Mesendoderm (in vitro differentiated cells): ENCODE measurements around the gene HOXA9. TPM values are rescaled to one million over a fixed set of nuclear protein-coding genes. Genes with fewer than 3 reads are reported as not detected.

Source experiments
- DNase-seq: peaks from one replicate; pipeline ENCODE4 v3.0.0; 2013
- H2AK5ac ChIP-seq: 2 replicates; pipeline ENCODE4 v1.6.1; 2013; ENCODE audit warnings: low read length, inconsistent platforms
- H2BK120ac ChIP-seq: 2 replicates; pipeline ENCODE4 v1.6.1; 2013; ENCODE audit warnings: low read depth, mild to moderate bottlenecking, low read length, moderate library complexity, mixed read lengths
- H2BK15ac ChIP-seq: replicated peaks from 2 replicates; pipeline ENCODE4 v1.6.1; 2013; ENCODE audit warnings: low read depth, mild to moderate bottlenecking, moderate library complexity
- H2BK5ac ChIP-seq: 2 replicates; pipeline ENCODE4 v1.6.1; 2013; ENCODE audit warnings: low read length, inconsistent platforms
- H3K18ac ChIP-seq: 2 replicates; pipeline ENCODE4 v1.6.1; 2013; ENCODE audit warnings: mild to moderate bottlenecking, low read length, mixed read lengths
- H3K23ac ChIP-seq: one replicate; pipeline ENCODE4 v1.6.1; 2013; ENCODE audit warnings: low read length
- H3K27ac ChIP-seq: 2 replicates; pipeline ENCODE4 v1.5.1; 2013; ENCODE audit warnings: low read depth, mild to moderate bottlenecking, inconsistent platforms, low read length, moderate library complexity
- H3K27me3 ChIP-seq: 2 replicates; pipeline ENCODE4 v1.6.1; 2013; ENCODE audit warnings: low read length, control low read depth, mild to moderate bottlenecking, inconsistent platforms; ENCODE audit not compliant: insufficient read depth, poor library complexity
- H3K36me3 ChIP-seq: 2 replicates; pipeline ENCODE4 v1.6.1; 2013; ENCODE audit warnings: low read length, inconsistent platforms; ENCODE audit not compliant: control insufficient read depth, insufficient read depth
- H3K4ac ChIP-seq: one replicate; pipeline ENCODE4 v1.6.1; 2013; ENCODE audit warnings: low read depth, mild to moderate bottlenecking, low read length, moderate library complexity
- H3K4me1 ChIP-seq: 2 replicates; pipeline ENCODE4 v1.6.1; 2013; ENCODE audit warnings: low read depth, low read length, inconsistent platforms; ENCODE audit not compliant: control insufficient read depth
- H3K4me2 ChIP-seq: 2 replicates; pipeline ENCODE4 v1.6.1; 2013; ENCODE audit warnings: low read length
- H3K4me3 ChIP-seq: 2 replicates; pipeline ENCODE4 v1.5.1; 2013; ENCODE audit warnings: mild to moderate bottlenecking, low read length
- H3K56ac ChIP-seq: one replicate; pipeline ENCODE4 v1.6.1; 2013; ENCODE audit warnings: low read length
- H3K79me1 ChIP-seq: 2 replicates; pipeline ENCODE4 v1.6.1; 2013; ENCODE audit warnings: low read length, inconsistent platforms
- H3K79me2 ChIP-seq: 2 replicates; pipeline ENCODE4 v1.6.1; 2013; ENCODE audit warnings: mild to moderate bottlenecking, low read length; ENCODE audit not compliant: control insufficient read depth, insufficient read depth
- H3K9ac ChIP-seq: 2 replicates; pipeline ENCODE4 v1.6.1; 2013; ENCODE audit warnings: low read length, inconsistent platforms
- H4K5ac ChIP-seq: one replicate; pipeline ENCODE4 v1.6.1; 2013; ENCODE audit warnings: low read length
- H4K8ac ChIP-seq: one replicate; pipeline ENCODE4 v1.6.1; 2013; ENCODE audit warnings: low read depth, mild to moderate bottlenecking, control low read depth, low read length, moderate library complexity
- WGBS: extraction: QIAGEN DNeasy Blood & Tissue Kit; methylation state at CpG from one replicate; pipeline ENCODE4 v1.1.7; 2013; ENCODE audit warnings: low lambda C conversion rate, missing lambda C conversion rate; ENCODE audit not compliant: insufficient coverage; ENCODE audit errors: extremely low coverage; 5-methylcytosine and 5-hydroxymethylcytosine counted together
- polyA plus RNA-seq, 2 experiments: library from polyadenylated mRNA; stranded (reverse); fragments of 200-250 nt; gene quantifications; one replicate each; pipeline ENCODE4 v1.2.3, GENCODE V29; 2013

The HOXA9 gene
- not detected for polyA plus RNA-seq (2013, experiment 1 of 2)
- not detected for polyA plus RNA-seq (2013, experiment 2 of 2)

DNA sequence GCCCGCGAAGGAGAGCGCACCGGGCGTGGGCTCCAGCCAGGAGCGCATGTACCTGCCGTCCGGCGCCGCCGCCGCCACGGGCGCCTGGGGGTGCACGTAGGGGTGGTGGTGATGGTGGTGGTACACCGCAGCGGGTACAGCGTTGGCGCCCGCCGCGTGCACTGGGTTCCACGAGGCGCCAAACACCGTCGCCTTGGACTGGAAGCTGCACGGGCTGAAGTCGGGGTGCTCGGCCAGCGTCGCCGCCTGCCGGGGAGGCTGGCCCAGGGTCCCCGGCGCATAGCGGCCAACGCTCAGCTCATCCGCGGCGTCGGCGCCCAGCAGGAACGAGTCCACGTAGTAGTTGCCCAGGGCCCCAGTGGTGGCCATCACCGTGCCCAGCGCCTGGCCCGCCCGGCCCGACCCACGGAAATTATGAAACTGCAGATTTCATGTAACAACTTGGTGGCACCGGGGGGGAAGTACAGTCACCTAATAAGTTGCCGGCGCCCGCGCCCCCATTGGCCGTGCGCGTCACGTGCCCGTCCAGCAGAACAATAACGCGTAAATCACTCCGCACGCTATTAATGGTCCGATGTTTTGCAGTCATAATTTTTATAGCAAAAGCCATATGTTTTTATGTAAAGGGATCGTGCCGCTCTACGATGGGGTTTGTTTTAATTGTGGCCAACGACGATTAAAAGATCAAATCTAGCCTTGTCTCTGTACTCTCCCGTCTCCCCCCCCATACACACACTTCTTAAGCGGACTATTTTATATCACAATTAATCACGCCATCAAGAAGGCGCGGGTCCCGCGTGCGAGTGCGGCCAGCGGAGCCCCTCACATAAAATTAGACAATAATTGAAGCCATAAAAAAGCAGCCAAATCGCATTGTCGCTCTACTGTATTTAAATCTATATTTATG is at the start of gene HOXA9:
HOXA9 (minus strand) TSS at position 449 of the 907 bp plus-strand sequence; CDS start at position 369, 80 bp downstream.
- Histone ChIP-seq H3K4me1 (no peaks in the 10 kb centered on the region), H2BK15ac (no peak within 1 kb of the TSS), H3K9ac (no peak within 1 kb of the TSS), H2BK120ac (no peak within 1 kb of the TSS), H4K8ac (no peak within 1 kb of the TSS), H3K23ac (peak within 1 kb of the TSS; percentile 66), H2BK5ac (no peak within 1 kb of the TSS), H4K5ac (no peak within 1 kb of the TSS), H3K18ac (no peak within 1 kb of the TSS), H3K4me3 (no peak within 1 kb of the TSS), H3K27ac (no peak within 1 kb of the TSS), H3K56ac (no peak within 1 kb of the TSS), H3K79me2 (no peaks in the 10 kb centered on the region), H3K4ac (no peak within 1 kb of the TSS), H3K27me3 (peaks cover 87% of the 10 kb centered on the region), H3K36me3 (no peaks in the 10 kb centered on the region), H3K79me1 (no peaks in the 10 kb centered on the region), H2AK5ac (no peak within 1 kb of the TSS), H3K4me2 (peak within 1 kb of the TSS; percentile 11)
- no CpG with 5 or more reads among the region's 82 CpGs for WGBS
- DNase-seq: no peak

DNA sequence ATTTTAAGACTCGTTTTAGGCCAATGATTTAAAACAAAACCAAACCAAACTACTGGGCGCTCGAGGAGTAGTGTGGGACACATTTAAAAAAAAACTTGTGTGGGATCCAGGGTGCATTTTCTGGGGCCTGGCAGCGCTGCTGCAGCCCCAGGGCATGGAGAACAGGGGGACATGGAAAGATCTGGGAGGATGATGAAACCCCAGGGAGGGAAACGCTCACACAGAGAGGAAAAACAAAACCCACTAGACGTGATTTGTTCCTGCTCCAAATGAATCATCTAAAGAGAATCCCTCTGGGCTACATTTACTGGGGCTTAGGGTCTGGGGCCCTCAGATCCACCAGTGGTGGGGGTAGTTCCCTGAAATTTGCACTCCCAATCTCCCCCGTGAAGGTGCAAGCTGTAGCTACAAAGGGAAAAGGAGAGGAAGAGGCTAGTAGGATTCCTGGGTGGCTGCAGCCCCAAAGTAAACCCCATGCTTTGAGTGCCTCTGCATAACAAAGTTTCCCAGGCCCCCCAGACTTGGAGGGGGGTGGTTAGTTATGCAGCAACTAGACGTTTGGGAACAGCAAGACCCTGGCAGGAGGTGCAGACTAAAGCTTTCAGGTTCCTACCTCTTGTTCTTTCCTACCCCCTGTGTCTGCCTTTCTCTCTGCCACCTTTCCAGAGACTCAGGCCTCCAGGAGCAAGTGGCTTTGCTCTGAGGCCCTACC is 49.1 kb upstream of the HOXA9 start:
- Histone ChIP-seq H3K36me3 (no peaks in the 10 kb centered on the region), H4K5ac (no peak overlapping the region), H3K4me2 (no peak overlapping the region), H3K4ac (no peak overlapping the region), H3K4me1 (peaks cover 2% of the 10 kb centered on the region), H2BK5ac (no peak overlapping the region), H3K9ac (no peak overlapping the region), H3K79me1 (no peaks in the 10 kb centered on the region), H2AK5ac (no peak overlapping the region), H2BK15ac (no peak overlapping the region), H4K8ac (no peak overlapping the region), H3K56ac (peak overlapping the region; percentile 25), H3K4me3 (no peak overlapping the region), H2BK120ac (no peak overlapping the region), H3K79me2 (no peaks in the 10 kb centered on the region), H3K27ac (no peak overlapping the region), H3K27me3 (peaks cover 39% of the 10 kb centered on the region), H3K18ac (peak overlapping the region; percentile 31), H3K23ac (no peak overlapping the region)
- WGBS: no CpG with 5 or more reads among the region's 8 CpGs
- DNase-seq: no peak

DNA sequence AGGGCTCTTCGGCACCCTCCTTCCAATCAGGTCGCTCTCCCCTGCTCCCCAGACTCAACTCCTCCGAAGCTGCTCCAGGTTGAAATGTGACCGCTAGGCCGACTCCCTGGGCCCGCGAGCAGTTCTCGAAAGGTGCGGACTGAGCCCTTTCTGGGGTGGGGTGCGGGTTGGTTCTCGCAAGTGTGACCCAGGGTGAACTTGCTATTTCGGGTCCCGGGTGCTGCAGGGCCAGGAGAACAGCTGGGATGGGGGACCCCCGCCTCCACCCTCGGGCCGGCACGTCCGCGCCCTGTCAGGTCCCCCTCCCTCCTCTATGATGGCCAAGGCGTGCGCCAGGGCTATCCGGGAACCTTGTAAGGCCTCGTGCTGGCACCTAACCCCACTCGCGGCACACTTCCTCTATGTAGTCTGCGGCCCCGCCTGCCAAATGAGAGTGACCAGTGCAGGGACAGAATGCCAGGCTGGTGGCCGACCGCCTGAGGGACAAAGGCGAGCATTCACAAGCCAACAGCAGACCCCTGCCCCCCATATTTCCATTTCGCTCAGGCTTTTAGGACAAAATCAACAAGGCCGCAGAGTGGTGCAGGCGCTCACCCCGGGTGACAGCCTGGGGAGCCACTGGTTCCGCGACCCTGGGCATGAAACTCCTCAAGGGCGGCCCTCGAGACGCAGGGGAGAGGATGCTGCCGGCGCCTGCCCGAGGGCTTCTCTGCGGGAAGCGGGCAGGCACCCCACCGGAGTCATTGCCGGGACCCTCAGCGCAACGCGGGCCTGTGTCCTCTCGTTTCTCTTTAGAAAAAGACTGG is 48.3 kb upstream of the HOXA9 start:
- Histone ChIP-seq H2BK15ac (no peak overlapping the region), H3K9ac (peak overlapping the region; percentile 34), H3K4me2 (peak overlapping the region; percentile 54), H2BK120ac (no peak overlapping the region), H4K8ac (no peak overlapping the region), H3K27ac (no peak overlapping the region), H3K4me1 (peaks cover 2% of the 10 kb centered on the region), H3K79me2 (no peaks in the 10 kb centered on the region), H2AK5ac (no peak overlapping the region), H3K4me3 (no peak overlapping the region), H2BK5ac (no peak overlapping the region), H3K27me3 (peaks cover 44% of the 10 kb centered on the region), H3K18ac (no peak overlapping the region), H3K79me1 (no peaks in the 10 kb centered on the region), H3K56ac (peak overlapping the region; percentile 67), H3K36me3 (no peaks in the 10 kb centered on the region), H3K23ac (peak overlapping the region; percentile 89), H4K5ac (no peak overlapping the region), H3K4ac (no peak overlapping the region)
- no peak for DNase-seq
- WGBS: no CpG with 5 or more reads among the region's 50 CpGs

DNA sequence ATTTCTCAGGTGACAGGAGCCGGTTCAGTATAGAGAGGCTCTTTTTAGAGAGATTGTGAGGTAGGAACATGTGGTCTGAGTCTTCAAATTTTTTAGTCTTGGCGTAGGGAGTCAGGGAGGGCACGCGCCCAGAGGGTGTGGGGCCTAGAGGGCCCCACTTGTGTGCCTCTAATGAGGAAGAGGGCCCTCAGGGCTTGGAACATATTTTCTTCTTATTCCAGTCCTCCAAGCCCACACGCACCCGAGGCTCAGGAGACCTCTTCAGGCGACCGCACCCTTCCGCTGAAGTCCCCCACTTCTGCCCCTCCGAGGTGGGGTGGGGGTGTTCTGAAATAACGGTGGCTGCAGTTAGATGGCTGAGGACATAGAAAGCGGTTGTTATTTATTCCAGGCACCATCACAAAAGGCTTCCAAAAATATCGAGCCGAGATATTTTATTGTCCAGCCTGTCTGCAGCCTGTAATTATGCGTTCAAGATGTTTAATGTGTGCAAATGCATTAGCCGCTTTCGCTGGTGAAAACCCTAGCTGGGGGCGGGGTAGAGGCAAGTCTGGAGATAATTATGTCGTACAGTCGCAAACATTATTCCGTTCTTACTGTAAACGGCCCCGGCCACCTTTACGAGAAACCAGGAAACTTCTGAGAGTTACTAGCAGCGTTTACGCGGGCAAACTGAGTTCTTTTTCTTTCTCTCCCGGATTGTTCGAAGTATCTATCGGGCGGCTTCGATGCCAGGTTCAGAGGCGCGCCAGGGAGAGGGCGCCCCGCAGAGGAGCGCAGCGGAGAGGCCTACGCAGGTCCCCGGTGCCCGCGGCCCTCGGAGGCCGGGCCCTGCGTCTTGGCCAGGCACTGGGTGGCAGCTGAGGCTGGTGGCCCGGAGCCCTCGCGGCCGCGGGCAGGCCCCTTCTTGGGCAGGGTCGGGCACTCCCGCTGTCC is 47.4 kb upstream of the HOXA9 start:
- Histone ChIP-seq H3K4me2 (peak overlapping the region; percentile 54), H3K23ac (peak overlapping the region; percentile 89), H2BK15ac (no peak overlapping the region), H2AK5ac (no peak overlapping the region), H3K18ac (no peak overlapping the region), H3K56ac (peak overlapping the region; percentile 67), H3K79me2 (no peaks in the 10 kb centered on the region), H4K8ac (no peak overlapping the region), H3K4me3 (no peak overlapping the region), H3K4me1 (peaks cover 2% of the 10 kb centered on the region), H3K36me3 (no peaks in the 10 kb centered on the region), H2BK120ac (no peak overlapping the region), H2BK5ac (no peak overlapping the region), H3K79me1 (no peaks in the 10 kb centered on the region), H4K5ac (no peak overlapping the region), H3K9ac (peak overlapping the region; percentile 34), H3K27ac (no peak overlapping the region), H3K4ac (no peak overlapping the region), H3K27me3 (peaks cover 52% of the 10 kb centered on the region)
- no peak for DNase-seq
- no CpG with 5 or more reads among the region's 52 CpGs for WGBS

DNA sequence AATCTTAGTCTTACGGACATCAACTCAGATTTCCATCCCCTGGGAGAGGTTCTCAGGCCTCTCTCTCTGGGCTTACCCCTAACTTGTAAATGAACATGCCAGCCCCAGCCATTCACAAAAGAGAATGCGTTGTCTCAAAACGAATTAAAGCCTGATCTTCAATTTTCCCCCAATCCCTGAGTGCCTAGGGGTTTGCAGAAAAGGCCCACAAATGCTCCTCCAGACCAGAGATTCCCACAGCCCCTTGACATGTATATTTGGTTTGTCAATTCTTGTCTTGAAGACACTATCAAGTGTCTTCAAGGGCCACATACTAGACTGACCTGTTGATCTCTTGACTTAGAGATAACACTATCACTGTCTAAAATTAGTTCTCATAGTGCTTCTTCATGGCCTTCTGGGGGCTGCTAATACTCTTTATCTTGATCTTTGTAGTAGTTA is 46.4 kb upstream of the HOXA9 start:
- no peaks in the 10 kb centered on the region for H3K79me2 ChIP-seq
- H3K36me3 ChIP-seq: no peaks in the 10 kb centered on the region
- no peak overlapping the region for H3K27ac ChIP-seq
- H2BK120ac ChIP-seq: no peak overlapping the region
- no CpG with 5 or more reads among the region's 3 CpGs for WGBS
- H3K4me2 ChIP-seq: no peak overlapping the region
- H3K4me3 ChIP-seq: no peak overlapping the region
- H3K4ac ChIP-seq: no peak overlapping the region
- no peak overlapping the region for H4K5ac ChIP-seq
- H2BK15ac ChIP-seq: no peak overlapping the region
- no peak for DNase-seq
- no peak overlapping the region for H4K8ac ChIP-seq
- H3K18ac ChIP-seq: no peak overlapping the region
- no peak overlapping the region for H2AK5ac ChIP-seq
- no peak overlapping the region for H2BK5ac ChIP-seq
- no peak overlapping the region for H3K9ac ChIP-seq
- no peak overlapping the region for H3K23ac ChIP-seq
- H3K4me1 ChIP-seq: peaks cover 2% of the 10 kb centered on the region
- H3K56ac ChIP-seq: no peak overlapping the region
- H3K27me3 ChIP-seq: peaks cover 59% of the 10 kb centered on the region
- no peaks in the 10 kb centered on the region for H3K79me1 ChIP-seq
